DMS153 (cell line): ENCODE data around the gene PLA2G6.

Experiments used
- DNase-seq: peaks from one replicate; lab custom pipeline; 2025; lab: John Stamatoyannopoulos, UW

Gene PLA2G6

GRCh38 chr22:38213990-38214301 lies 32.3 kb upstream of the PLA2G6 start:
- DNase-seq = no peak

- no peak for DNase-seq
Measured at GRCh38 chr22:38213319-38213989, 31.8 kb upstream of the PLA2G6 start.

- DNase-seq = no peak
Measured at GRCh38 chr22:38212442-38212841, 30.8 kb upstream of the PLA2G6 start.

- no peak for DNase-seq
Measured at GRCh38 chr22:38211556-38211955, 29.9 kb upstream of the PLA2G6 start.

- no peak for DNase-seq
Measured at GRCh38 chr22:38208551-38208968, 26.9 kb upstream of the PLA2G6 start.

- no peak for DNase-seq
Measured at GRCh38 chr22:38207898-38208432, 26.3 kb upstream of the PLA2G6 start.

GRCh38 chr22:38205261-38206128 lies 23.9 kb upstream of the PLA2G6 start:
- no peak for DNase-seq

- DNase-seq = no peak
Measured at GRCh38 chr22:38204784-38205183, 23.2 kb upstream of the PLA2G6 start.

- no peak for DNase-seq
Measured at GRCh38 chr22:38203855-38204514, 22.4 kb upstream of the PLA2G6 start.

GRCh38 chr22:38203090-38203810 lies 21.6 kb upstream of the PLA2G6 start:
- DNase-seq = peak; percentile 37

- DNase-seq = peak; percentile 40
Measured at GRCh38 chr22:38202437-38203089, 20.9 kb upstream of the PLA2G6 start.

- peak; percentile 92 for DNase-seq
Measured at GRCh38 chr22:38201711-38202436, 20.2 kb upstream of the PLA2G6 start, which contains the start of gene MAFF. TSS of gene MAFF (plus strand) at chr22:38201994. CDS start at chr22:38213854, 11,860 bp downstream.

GRCh38 chr22:38201371-38201710 lies 19.7 kb upstream of the PLA2G6 start:
- DNase-seq = no peak

- DNase-seq = no peak
Measured at GRCh38 chr22:38199826-38200559, 18.4 kb upstream of the PLA2G6 start.

GRCh38 chr22:38196791-38197419 lies 15.3 kb upstream of the PLA2G6 start:
- DNase-seq = no peak

GRCh38 chr22:38193580-38193979 lies 11.9 kb upstream of the PLA2G6 start:
- no peak for DNase-seq

- peak; percentile 44 for DNase-seq
Measured at GRCh38 chr22:38192475-38192863, 10.8 kb upstream of the PLA2G6 start.

GRCh38 chr22:38191731-38192474 lies 10.3 kb upstream of the PLA2G6 start:
- no peak for DNase-seq

- no peak for DNase-seq
Measured at GRCh38 chr22:38191055-38191454, 9.4 kb upstream of the PLA2G6 start.
